ENCODE data around the gene PGAP6. TPM values are rescaled to one million over a fixed set of nuclear protein-coding genes. Genes with fewer than 3 reads are reported as not detected.
"Not testable (repeated sequence)": the region's sequence is repeated elsewhere in the genome, so short reads cannot be mapped to it uniquely, and the experiment has no call there.

PGAP6 gene
- total RNA-seq, 4 donors from 2014 or later = 31.6 to 83.3 (median 62.2) TPM

DNA sequence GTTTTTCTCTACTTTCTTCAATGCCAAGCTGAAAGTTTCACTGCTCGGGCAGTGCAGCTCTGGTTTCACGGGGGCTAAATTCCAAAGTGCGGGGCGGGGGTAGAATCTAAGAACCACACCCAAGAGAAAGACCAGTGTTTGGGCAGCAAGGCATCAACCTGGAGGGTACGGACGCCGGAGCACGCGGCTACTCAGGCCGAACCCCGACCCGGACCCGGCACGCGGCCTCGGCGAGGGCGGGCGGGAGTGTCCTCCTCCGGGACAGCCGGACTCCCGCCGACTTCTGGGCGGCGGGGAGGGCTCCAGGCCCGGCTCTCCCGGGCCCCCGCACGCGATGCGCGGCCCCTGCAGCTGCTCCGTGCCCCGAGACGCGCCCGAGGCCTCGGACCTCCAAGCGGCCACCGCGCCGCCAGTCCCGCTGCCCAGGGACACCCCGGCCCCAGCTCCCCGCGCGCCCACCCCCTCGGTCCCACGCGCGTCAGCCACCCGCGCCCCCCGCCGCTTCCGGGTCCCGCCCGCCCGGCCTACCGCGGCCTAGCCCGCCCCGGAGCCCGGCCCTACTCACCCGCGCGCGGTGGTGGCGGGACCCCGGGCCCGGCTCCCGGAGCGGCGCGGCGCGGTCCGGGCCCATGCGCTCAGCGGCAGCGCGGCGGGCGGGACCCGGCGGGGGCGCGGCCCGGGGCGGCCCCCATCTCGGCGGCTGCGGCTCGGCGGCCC is 29.8 kb downstream of the PGAP6 start:
- peak; percentile 16 to 42 for DNase-seq
- no peaks in the 10 kb centered on the region for H3K36me3 ChIP-seq
- peaks cover 20 to 28% of the 10 kb centered on the region in 2 donors for H3K4me1 ChIP-seq
- 4 to 10% methylated on average over 4 to 5 of the region's 95 CpGs for WGBS, 2 donors
- intact Hi-C loops (cut with DNase I) = loop anchor here (5.0 kb wide), 1 partner anchor 120 kb away; the partner anchor contains the start of gene FAM234A
- H3K9me3 ChIP-seq = no peaks in the 10 kb centered on the region
- no peak overlapping the region for H3K27ac ChIP-seq
- no peak for TF ChIP-seq POLR2A (IDR thresholded peaks at IDR 0.05)
- TF ChIP-seq, protein P1, sequence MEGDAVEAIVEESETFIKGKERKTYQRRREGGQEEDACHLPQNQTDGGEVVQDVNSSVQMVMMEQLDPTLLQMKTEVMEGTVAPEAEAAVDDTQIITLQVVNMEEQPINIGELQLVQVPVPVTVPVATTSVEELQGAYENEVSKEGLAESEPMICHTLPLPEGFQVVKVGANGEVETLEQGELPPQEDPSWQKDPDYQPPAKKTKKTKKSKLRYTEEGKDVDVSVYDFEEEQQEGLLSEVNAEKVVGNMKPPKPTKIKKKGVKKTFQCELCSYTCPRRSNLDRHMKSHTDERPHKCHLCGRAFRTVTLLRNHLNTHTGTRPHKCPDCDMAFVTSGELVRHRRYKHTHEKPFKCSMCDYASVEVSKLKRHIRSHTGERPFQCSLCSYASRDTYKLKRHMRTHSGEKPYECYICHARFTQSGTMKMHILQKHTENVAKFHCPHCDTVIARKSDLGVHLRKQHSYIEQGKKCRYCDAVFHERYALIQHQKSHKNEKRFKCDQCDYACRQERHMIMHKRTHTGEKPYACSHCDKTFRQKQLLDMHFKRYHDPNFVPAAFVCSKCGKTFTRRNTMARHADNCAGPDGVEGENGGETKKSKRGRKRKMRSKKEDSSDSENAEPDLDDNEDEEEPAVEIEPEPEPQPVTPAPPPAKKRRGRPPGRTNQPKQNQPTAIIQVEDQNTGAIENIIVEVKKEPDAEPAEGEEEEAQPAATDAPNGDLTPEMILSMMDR (IDR thresholded peaks at IDR 0.05) = no peak
- peak overlapping the region in 2 of 3 donors; percentile 33 to 47 for H3K4me3 ChIP-seq (replicated peaks in 1 of 3)
- no peaks in the 10 kb centered on the region for H3K27me3 ChIP-seq

DNA sequence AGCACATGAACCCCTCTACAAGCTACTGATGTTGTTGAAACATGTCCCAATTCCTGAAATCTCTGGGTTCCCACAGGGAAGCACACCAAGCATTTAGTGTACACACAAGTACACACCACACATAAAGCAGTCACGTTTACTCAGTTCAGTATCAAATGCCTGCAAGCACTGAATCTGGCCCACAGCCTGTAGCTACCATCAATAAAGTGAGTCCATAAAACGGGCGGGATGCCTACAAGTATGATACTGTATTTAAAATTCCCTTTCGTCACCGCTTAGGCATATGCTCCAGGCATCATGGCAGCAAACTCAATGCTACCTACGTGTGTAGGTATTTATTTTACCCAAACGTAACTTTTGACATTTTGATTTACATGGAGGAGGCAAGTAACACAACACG is 31.6 kb downstream of the PGAP6 start:
- no peaks in the 10 kb centered on the region for H3K27me3 ChIP-seq
- H3K4me1 ChIP-seq = peaks cover 20 to 28% of the 10 kb centered on the region in 2 donors
- TF ChIP-seq, protein P1 (IDR thresholded peaks at IDR 0.05) = no peak
- TF ChIP-seq POLR2A (IDR thresholded peaks at IDR 0.05) = no peak
- no peak overlapping the region for H3K27ac ChIP-seq
- DNase-seq = no peak
- intact Hi-C loops (cut with DNase I) = loop anchor here (5.0 kb wide), 1 partner anchor 118 kb away; the partner anchor contains the start of gene FAM234A
- 93 to 94% methylated on average over 8 of the region's 8 CpGs for WGBS, 2 donors
- H3K4me3 ChIP-seq (replicated peaks in 1 of 3) = no peak overlapping the region
- no peaks in the 10 kb centered on the region for H3K9me3 ChIP-seq
- peaks cover 0 to 8% of the 10 kb centered on the region in 2 donors for H3K36me3 ChIP-seq

DNA sequence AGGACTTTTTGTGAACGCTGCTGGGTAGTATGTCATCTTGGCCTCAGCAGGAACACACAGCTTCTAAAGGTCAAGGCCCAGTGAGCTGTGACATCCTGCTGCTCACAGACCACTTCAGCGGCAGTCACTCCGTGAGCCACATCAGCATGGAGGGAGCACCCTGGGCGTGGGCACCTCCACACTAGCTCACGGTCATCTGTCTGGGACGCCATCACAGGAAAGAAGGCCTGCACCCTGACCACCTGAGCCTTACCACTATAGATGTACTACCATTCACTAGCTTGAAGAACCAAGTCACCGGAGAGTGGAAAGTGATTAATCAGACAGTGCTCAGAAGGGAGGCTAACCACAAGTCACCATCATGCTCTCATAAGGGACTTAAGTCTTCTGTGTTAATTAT is 32.6 kb downstream of the PGAP6 start:
- no peaks in the 10 kb centered on the region for H3K27me3 ChIP-seq
- DNase-seq = peak; percentile 79
- TF ChIP-seq, protein P1 (IDR thresholded peaks at IDR 0.05) = no peak
- TF ChIP-seq POLR2A (IDR thresholded peaks at IDR 0.05) = no peak
- H3K9me3 ChIP-seq = no peaks in the 10 kb centered on the region
- H3K27ac ChIP-seq = no peak overlapping the region
- peaks cover 20 to 28% of the 10 kb centered on the region in 2 donors for H3K4me1 ChIP-seq
- intact Hi-C loops (cut with DNase I) = no loop called here
- H3K4me3 ChIP-seq (replicated peaks in 1 of 3) = no peak overlapping the region
- 30 to 48% methylated on average over 6 of the region's 7 CpGs for WGBS, 2 donors
- peaks cover 0 to 8% of the 10 kb centered on the region in 2 donors for H3K36me3 ChIP-seq

DNA sequence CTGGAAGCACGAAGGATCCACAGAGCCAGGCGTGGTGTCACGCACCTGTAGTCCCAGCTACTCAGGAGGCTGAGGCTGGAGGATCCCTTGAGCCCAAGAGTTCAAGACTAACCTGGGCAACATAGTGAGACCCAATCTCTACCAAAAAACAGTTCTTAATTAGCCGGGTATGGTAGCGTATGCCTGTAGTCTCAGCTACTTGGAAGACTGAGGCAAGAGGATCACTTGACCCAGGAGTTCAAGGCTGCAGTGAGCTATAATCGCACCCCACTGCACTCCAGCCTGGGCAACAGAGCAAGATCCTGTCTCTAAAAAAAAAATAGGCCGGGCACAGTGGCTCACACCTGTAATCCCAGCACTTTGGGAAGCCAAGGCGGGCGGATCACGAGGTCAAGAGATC is 33.3 kb downstream of the PGAP6 start:
- DNase-seq; intact Hi-C loops (cut with DNase I): not testable (repeated sequence)
- WGBS, 2 donors = 91 to 94% methylated on average over 10 of the region's 10 CpGs

DNA sequence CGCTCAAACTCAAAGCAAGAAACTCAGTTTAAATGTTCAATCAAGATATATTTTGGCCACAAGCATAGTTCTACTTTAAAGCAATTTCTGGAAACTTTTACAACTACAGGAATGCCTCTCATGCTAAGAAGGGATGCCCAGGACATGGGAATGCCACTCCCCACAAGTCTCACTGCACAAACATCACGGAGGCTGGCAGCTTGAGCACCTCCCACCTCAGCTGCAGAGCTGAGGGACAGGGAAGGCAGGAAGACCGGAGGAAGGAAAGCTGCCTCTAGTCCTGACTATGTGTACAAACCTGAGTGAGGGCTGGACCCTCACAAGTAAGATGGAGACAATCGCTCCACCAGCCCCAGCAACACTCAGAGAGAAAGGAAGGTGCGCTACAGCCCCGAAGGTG is 34.6 kb downstream of the PGAP6 start:
- intact Hi-C loops (cut with DNase I) = no loop called here
- no peak overlapping the region for H3K27ac ChIP-seq
- DNase-seq = no peak
- TF ChIP-seq, protein P1 (IDR thresholded peaks at IDR 0.05) = no peak
- no peak for TF ChIP-seq POLR2A (IDR thresholded peaks at IDR 0.05)
- no peaks in the 10 kb centered on the region for H3K9me3 ChIP-seq
- peaks cover 17 to 25% of the 10 kb centered on the region in 2 donors for H3K4me1 ChIP-seq
- H3K36me3 ChIP-seq = peaks cover 0 to 8% of the 10 kb centered on the region in 2 donors
- H3K27me3 ChIP-seq = no peaks in the 10 kb centered on the region
- 81 to 87% methylated on average over 6 of the region's 6 CpGs for WGBS, 2 donors
- H3K4me3 ChIP-seq (replicated peaks in 1 of 3) = no peak overlapping the region

More for the DNA sequence above, 33.3 kb downstream of the PGAP6 start:
- H3K27me3 ChIP-seq; H3K36me3 ChIP-seq; H3K27ac ChIP-seq; H3K9me3 ChIP-seq; H3K4me3 ChIP-seq (replicated peaks in 1 of 3): not testable (repeated sequence)
- peaks cover 20 to 28% of the 10 kb centered on the region in 2 donors for H3K4me1 ChIP-seq
